GM12864 (cell line): Measurements from ENCODE around the gene OPRD1.
"Not testable (repeated sequence)": the region's sequence is repeated elsewhere in the genome, so short reads cannot be mapped to it uniquely, and the experiment has no call there.

Experiments
- DNase-seq: peaks from one replicate; pipeline ENCODE4 v3.0.0-alpha.2; 2011; ENCODE audit warnings: low read depth
- H3K4me3 ChIP-seq: 2 replicates; pipeline ENCODE4 v1.5.1; 2011; ENCODE audit warnings: mild to moderate bottlenecking, low read depth, low read length, control low read depth
- TF ChIP-seq, protein P1 (sequence below): IDR thresholded peaks from 2 replicates; pipeline ENCODE4 v1.5.1; 2011; ENCODE audit warnings: low read depth, mild to moderate bottlenecking, moderate library complexity, low read length, control low read depth, inconsistent platforms; ENCODE audit errors: missing control alignments

OPRD1 gene

DNA sequence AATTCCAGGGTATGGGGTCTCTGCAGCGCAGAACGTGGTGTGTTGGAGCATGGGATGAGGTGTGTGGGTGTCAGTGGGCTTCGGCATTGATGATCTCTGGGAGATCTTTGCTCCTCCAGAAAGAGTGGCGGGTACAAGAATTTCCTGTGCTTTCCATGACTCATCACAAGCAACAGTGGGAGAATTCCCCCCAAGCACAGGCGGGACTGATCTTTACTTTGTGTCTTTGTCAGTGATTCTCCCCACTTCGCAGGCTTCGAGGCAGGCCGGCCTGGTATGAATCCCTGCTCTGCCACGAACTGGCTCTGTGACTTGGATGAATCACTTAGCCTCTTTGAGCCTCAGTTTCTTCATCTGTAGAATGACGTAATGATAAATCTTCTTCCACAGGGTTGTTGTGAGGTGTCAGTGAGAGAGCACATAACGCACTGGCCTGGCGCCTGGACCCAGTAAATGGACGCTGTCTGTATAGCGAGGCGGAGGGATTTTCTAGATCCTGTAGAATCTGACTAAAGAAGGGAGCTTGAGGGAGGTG, 2.0 kb downstream of the OPRD1 start:
- no peak for DNase-seq
- TF ChIP-seq, protein P1, sequence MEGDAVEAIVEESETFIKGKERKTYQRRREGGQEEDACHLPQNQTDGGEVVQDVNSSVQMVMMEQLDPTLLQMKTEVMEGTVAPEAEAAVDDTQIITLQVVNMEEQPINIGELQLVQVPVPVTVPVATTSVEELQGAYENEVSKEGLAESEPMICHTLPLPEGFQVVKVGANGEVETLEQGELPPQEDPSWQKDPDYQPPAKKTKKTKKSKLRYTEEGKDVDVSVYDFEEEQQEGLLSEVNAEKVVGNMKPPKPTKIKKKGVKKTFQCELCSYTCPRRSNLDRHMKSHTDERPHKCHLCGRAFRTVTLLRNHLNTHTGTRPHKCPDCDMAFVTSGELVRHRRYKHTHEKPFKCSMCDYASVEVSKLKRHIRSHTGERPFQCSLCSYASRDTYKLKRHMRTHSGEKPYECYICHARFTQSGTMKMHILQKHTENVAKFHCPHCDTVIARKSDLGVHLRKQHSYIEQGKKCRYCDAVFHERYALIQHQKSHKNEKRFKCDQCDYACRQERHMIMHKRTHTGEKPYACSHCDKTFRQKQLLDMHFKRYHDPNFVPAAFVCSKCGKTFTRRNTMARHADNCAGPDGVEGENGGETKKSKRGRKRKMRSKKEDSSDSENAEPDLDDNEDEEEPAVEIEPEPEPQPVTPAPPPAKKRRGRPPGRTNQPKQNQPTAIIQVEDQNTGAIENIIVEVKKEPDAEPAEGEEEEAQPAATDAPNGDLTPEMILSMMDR, result no peak
- H3K4me3 ChIP-seq, result no peak overlapping the region

DNA sequence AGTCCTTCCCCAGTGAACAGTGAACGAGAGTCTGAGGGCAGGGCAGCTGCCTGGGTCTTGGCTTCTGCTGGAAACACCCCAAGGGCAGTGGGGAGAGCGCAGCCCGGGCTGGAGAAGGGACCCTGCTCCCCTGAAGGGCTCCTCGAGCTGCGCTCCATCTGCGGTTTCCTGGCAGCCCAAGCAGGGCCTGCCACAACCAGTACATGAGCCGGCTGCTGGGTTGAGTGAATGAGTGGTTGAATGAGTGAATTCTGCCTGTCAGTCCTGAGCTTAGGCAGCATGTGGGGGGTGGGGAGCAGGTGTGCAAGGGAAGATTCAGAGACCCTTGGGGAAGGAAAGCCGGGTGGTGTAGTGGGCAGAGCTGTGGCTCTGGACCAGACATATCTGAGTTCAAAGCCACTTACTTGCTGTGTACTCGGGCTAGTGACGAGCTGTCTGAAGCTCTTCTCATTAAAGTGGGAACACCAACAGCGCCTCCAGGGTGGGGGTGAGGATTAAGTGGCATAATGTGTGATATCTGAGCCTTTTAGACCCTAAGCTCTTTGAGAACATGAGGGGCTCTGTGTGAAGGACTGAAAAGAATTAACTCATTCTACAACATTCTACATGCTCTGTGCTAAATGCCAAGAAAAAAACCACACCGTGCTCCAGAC, 3.7 kb downstream of the OPRD1 start:
- TF ChIP-seq, protein P1, result no peak
- DNase-seq, result no peak
- no peak overlapping the region for H3K4me3 ChIP-seq

DNA sequence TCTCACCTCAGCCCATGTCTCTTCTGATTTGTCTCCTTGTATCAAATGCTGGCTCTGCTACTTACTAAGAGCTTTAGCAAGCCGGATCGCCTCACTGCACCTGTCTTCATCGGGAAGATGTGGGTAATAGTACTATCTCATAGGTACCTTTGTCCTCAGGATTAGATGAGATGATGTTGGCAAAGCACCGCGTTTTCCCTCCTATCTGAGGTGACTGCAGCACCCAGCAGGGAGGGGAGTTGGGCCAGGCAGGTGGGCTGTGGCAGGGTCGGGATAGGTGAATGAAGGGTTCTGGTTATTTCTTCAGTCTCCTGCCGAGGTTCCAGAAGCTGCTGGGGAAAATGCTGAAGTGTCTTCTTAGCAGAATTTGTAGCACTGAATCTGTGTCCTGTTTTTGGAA, 5.2 kb downstream of the OPRD1 start:
- no peak for DNase-seq
- TF ChIP-seq, protein P1, result no peak
- H3K4me3 ChIP-seq, result no peak overlapping the region

DNA sequence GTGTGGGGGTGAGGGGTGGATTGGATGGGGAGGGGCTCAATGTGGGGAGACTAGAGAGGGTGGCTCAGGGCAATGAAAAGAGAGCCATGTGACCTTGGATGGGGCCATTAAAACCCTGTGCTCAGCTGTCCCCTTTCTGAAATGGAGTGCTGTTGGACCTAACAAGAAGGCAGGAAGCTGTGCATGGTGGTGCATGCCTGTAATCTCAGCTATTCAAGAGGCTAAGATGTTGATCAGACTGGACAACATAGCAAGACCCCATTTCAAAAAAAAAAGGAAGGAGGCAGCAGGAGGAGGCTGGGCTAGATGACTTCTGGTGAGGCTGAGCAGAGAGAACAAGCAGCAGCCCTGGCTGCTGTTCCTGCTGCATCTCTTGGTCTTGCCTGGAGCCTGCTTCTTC, 7.0 kb downstream of the OPRD1 start:
- TF ChIP-seq, protein P1, result no peak

DNA sequence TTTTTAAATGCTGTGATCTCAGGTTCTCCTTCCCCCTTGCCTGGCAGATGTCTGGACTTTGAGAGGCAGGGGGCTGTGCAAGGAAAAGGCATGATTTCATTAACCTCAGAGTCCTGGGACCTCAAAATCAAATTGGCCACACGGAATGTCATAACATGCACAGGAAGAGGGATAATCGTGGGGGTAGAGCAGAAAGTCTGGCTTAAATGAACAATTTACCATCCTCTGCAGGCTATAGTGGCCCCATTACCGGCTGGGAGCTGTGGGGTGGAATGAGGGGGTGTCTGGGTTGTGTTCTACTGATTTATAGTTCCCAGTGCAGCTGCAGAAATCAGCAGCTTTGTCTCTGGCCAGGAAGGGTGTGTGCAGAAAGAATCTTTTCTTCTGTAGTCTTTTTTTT, 10.8 kb downstream of the OPRD1 start:
- H3K4me3 ChIP-seq, result no peak overlapping the region
- no peak for DNase-seq
- TF ChIP-seq, protein P1, result no peak

More for the DNA sequence above, 7.0 kb downstream of the OPRD1 start:
- no peak for DNase-seq
- H3K4me3 ChIP-seq, result no peak overlapping the region

DNA sequence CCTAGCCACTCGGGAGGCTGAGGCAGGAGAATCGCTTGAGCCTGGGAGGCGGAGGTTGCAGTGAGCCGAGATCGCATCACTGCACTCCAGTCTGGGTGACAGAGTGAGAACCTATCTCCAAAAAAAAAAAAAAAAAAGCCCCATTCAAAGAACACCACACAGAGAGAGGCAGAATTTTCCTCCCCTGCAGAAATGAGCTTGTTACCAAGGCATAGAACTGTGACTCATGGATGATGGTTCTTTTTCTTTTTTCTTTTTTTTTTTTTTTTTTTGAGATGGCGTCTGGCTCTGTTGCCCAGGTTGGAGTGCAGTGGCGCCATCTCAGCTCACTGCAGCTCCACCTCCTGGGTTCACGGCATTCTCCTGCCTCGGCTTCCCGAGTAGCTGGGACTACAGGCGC, 12.1 kb downstream of the OPRD1 start:
- DNase-seq, H3K4me3 ChIP-seq: not testable (repeated sequence)

DNA sequence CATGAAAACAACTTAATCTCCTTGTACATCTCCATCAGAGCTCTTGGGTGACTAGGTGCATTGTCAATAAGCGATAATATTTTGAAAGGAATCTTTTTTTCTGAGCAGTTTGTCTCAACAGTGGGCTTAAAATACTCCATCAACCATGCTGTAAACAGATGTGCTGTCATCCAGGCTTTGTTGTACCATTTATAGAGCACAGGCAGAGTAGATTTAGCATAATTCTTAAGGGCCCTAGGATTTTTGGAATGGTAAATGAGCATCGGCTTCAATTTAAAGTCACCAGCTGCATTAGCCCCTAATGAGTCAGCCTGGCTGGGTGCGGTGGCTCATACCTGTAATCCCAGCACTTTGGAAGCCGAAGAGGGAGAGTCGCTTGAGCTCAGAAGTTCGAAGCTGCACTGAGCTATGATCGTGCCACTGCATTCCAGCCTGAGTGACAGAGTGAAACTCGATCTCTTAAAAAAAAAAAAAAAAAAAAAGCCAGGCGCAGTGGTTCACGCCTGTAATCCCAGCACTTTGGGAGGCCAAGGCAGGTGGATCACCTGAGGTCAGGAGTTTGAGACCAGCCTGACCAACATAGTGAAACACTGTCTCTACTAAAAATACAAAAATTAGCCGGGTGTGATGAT, 16.4 kb downstream of the OPRD1 start:
- not testable (repeated sequence) for H3K4me3 ChIP-seq, DNase-seq

DNA sequence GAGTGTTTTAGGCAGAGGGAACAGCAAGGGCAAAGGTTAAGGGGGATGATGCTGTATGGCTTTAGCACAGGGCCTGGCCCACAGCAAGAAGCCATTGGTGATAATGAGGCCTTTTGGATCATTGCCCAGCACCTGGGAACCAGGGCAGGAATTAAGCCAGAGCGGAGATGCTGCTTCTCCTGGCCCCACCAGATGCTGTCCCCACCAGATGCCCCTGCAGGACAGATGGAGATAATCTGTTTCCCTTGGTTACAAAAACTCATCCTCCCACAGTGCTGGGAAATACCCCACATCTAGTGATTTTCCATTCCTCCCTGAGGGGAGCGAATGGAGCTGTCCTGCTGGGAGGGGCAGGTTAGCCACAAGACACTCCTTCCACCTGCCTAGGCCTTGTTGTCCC, 18.8 kb downstream of the OPRD1 start:
- TF ChIP-seq, protein P1, result no peak
- DNase-seq, result no peak

More for the DNA sequence above, 18.8 kb downstream of the OPRD1 start:
- no peak overlapping the region for H3K4me3 ChIP-seq
